NB4 (cell line): ENCODE data around the gene STH.

Experiments
- CTCF ChIP-seq: IDR thresholded peaks from one replicate; pipeline ENCODE4 v1.5.1; 2012; ENCODE audit warnings: low read depth, low read length
- MAX ChIP-seq: IDR thresholded peaks from 2 replicates; pipeline ENCODE4 v1.6.1; 2011; ENCODE audit warnings: low read depth, low read length
- POLR2A ChIP-seq: IDR thresholded peaks from 2 replicates; pipeline ENCODE4 v1.6.1; 2011; ENCODE audit warnings: mild to moderate bottlenecking; ENCODE audit not compliant: insufficient read length; ENCODE audit errors: extremely low read depth

GRCh38 chr17:46013127-46013501, 14.1 kb downstream of the STH start:
- no peak for TF ChIP-seq POLR2A
- no peak for TF ChIP-seq CTCF
- TF ChIP-seq MAX, result no peak
